D721Med (cell line): ENCODE data around the gene PRPF4.
"Not testable (repeated sequence)": the region's sequence is repeated elsewhere in the genome, so short reads cannot be mapped to it uniquely, and the experiment has no call there.

ENCODE experiments used
- DNase-seq: peaks from one replicate; pipeline ENCODE4 v3.0.0; 2011; ENCODE audit warnings: low spot score; ENCODE audit not compliant: insufficient read length
- FAIRE-seq: peaks from 2 replicates; lab custom pipeline; 2011; peaks lifted over from hg19 to GRCh38; lab: Jason Lieb, UNC
- CTCF ChIP-seq: IDR thresholded peaks from 2 replicates; pipeline ENCODE4 v1.5.1; 2012; ENCODE audit warnings: mild to moderate bottlenecking, control low read depth; ENCODE audit not compliant: insufficient read depth; ENCODE audit errors: missing control alignments

Gene PRPF4

GRCh38 chr9:113238859-113239232 is 36.6 kb upstream of the PRPF4 start:
- DNase-seq (no peak), FAIRE-seq (no peak)
- TF ChIP-seq CTCF = no peak

GRCh38 chr9:113241161-113241560 is 34.3 kb upstream of the PRPF4 start:
- no peak for DNase-seq
- no peak for TF ChIP-seq CTCF
- FAIRE-seq = no peak

- TF ChIP-seq CTCF = no peak
- DNase-seq = no peak
- FAIRE-seq = no peak
Observed at GRCh38 chr9:113244556-113244955, 30.9 kb upstream of the PRPF4 start.

- DNase-seq (no peak), FAIRE-seq (no peak)
- no peak for TF ChIP-seq CTCF
Observed at GRCh38 chr9:113245894-113246293, 29.6 kb upstream of the PRPF4 start.

- DNase-seq (no peak), FAIRE-seq (no peak)
- no peak for TF ChIP-seq CTCF
Observed at GRCh38 chr9:113246928-113247327, 28.5 kb upstream of the PRPF4 start.

GRCh38 chr9:113247640-113248039 is 27.8 kb upstream of the PRPF4 start:
- TF ChIP-seq CTCF = no peak
- DNase-seq (no peak), FAIRE-seq (no peak)

GRCh38 chr9:113249661-113250060 is 25.8 kb upstream of the PRPF4 start:
- FAIRE-seq, DNase-seq: not testable (repeated sequence)

- FAIRE-seq = no peak
- no peak for TF ChIP-seq CTCF
- DNase-seq = no peak
Observed at GRCh38 chr9:113250807-113251206, 24.7 kb upstream of the PRPF4 start.
